ENCODE results near the gene ITGB1BP1.

Gene ITGB1BP1

DNA sequence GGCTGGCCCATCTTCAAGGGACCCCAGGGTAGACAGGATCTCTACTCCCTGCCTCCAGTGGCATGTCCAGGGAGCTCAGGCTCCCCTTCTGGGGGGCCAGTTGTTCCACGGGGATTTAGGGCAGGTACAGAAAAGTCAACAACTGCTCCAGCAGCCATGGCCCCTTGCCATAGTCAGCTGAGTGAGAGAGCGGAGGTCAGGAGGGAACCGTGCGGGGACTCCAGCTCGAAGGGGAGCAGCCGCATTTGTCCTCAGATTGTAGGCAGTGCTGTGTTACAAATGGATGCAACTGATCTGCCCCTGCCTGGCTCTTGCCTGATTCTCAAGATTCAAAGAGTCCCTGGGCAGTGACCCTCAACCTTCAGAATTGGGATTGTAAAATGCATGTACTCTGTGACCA, 49.9 kb downstream of the ITGB1BP1 start:
- no peak overlapping the region for H3K27ac ChIP-seq

DNA sequence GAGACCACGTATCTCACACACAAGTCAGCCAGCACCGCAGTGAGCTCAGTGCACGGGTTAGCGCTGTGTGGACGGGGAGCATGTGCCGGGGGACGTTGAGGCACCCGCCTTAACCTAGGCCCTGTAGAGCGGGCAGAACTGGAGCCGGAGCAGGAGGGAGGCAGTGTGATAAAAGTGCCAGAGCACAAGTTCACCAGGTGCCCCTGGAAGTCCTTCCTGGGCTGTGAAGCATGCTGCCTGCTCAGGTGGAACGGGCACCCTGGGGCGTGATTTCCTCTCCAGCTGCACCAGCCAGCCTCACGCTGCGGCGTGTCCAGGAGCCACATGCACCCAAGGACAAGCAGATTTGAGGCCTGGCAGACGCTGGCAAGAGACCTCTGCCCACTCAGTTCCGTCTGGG, 50.3 kb downstream of the ITGB1BP1 start:
- TF ChIP-seq, protein P1, sequence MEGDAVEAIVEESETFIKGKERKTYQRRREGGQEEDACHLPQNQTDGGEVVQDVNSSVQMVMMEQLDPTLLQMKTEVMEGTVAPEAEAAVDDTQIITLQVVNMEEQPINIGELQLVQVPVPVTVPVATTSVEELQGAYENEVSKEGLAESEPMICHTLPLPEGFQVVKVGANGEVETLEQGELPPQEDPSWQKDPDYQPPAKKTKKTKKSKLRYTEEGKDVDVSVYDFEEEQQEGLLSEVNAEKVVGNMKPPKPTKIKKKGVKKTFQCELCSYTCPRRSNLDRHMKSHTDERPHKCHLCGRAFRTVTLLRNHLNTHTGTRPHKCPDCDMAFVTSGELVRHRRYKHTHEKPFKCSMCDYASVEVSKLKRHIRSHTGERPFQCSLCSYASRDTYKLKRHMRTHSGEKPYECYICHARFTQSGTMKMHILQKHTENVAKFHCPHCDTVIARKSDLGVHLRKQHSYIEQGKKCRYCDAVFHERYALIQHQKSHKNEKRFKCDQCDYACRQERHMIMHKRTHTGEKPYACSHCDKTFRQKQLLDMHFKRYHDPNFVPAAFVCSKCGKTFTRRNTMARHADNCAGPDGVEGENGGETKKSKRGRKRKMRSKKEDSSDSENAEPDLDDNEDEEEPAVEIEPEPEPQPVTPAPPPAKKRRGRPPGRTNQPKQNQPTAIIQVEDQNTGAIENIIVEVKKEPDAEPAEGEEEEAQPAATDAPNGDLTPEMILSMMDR (conservative IDR thresholded peaks at IDR 0.05), result no peak
- H3K27ac ChIP-seq, result no peak overlapping the region

More for the DNA sequence above, 49.9 kb downstream of the ITGB1BP1 start:
- TF ChIP-seq, protein P1 (conservative IDR thresholded peaks at IDR 0.05), result no peak

DNA sequence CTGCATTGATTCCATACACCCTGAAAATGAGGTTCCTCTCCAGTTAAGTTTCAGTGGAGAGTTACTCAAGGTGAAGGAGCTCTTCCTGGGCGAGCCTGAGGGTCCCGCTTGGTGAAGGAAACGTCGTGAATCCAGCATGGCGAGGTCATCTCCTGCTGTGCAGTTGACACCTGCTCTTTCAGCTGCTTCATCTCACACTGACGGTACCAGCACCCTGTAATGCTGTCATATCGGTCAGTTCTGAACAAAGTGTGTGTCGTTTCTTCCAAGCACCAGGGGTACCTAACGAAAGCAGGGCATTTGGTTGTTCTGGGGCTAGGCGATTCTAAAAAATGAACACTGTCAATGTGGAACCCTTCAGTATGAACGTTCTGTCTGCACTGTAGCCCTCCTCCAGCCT, 52.6 kb downstream of the ITGB1BP1 start:
- H3K27ac ChIP-seq, result no peak overlapping the region

DNA sequence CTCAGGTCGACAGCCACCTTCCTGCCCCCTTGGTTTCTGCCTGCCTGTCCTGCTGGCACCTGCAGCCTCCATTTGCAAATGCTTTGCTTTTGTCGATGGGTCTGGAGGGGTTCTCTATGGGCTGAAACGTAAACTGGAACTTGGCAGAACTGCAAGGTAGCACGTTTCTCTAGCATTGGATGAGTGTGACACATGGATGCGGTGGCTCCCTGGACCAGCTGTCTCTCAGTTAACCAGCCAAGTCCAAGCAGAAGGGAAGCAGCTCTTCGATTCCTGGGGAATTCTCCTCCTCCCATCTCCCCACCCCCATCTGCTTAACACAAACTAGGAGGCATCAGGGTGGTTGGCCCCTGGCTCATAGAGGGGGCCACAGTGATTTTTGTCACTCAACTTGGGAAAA, 57.3 kb downstream of the ITGB1BP1 start:
- H3K27ac ChIP-seq, result no peak overlapping the region
- TF ChIP-seq, protein P1 (conservative IDR thresholded peaks at IDR 0.05), result no peak

More for the DNA sequence above, 52.6 kb downstream of the ITGB1BP1 start:
- TF ChIP-seq, protein P1 (conservative IDR thresholded peaks at IDR 0.05), result no peak

DNA sequence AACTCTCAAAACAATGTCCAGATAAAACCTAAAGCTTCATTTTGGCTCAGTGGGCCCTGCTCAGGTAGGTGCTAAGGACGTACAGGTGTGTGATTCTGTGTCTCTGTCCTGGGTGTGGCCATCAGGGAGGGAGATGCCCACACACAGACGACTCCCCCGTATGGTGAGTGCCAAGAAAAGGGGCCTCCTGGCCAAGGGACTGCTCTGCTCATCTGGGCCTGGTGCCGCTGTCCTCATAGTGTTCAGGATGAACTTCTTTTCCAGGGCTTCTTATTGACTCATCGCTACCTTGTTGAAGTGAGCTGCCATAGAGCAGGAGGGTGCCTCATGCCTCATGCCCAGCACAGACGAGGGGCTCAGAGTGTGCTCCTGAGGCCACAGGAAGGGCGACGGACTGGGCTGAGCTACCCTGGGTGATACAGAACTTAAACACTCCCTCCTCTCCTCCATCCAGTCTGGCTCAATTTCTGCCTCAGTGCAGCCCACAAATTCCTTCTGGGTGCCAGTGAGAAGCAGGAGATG, 57.8 kb downstream of the ITGB1BP1 start:
- TF ChIP-seq, protein P1 (conservative IDR thresholded peaks at IDR 0.05), result no peak
- H3K27ac ChIP-seq, result no peak overlapping the region

DNA sequence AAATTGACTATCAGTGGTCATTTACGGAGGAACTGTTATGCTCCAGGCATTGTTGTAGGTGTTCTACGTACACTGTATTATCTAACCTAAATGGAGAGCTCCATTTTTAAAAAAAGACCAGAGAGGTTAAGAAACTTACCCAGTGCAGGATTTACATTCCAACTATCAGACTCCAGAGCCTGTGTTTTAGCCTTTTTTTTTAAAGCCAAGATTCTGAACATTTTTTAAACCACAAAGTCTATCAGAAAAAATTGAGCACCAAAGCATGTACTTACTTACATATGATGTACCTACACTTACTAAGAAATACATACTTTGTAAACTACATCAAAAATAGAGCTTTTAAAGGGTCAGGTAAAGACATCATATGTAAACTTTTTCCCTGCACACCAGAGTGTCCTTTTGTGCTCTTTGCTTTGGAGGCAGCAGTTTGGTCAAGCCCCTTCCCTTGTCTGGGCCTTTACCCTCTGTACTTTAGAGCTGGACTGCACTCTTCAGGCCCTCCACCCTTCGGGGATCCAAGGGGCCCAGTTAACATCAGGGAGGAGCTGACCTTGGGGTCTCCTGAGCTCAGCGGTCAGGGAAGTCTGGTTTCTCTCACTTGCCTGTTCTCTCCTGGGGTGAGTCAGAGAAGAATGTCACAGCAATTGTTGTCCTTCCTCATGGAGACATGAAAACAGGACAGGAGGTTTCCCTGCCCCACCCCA, 58.4 kb downstream of the ITGB1BP1 start:
- TF ChIP-seq, protein P1 (conservative IDR thresholded peaks at IDR 0.05), result no peak

DNA sequence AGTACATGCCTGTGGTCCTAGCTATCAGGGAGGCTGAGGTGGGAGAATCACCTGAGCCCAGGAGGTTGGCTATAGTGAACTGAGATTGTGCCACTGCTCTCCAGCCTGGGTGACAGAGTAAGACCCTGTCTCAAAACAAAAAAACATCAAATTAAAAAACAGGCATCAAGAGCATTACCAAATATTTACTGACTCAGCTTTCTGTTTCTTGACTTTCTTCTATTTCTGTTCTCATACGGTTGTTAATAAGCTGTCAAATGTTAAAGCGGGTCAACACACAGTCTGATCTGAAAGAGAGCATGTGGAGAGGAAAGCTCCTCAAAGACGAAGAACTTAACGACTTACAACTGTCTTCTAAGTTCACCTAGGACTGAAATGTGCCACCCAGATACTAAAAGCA, 59.0 kb downstream of the ITGB1BP1 start:
- H3K27ac ChIP-seq, result no peak overlapping the region
- TF ChIP-seq, protein P1 (conservative IDR thresholded peaks at IDR 0.05), result no peak

More for the DNA sequence above, 58.4 kb downstream of the ITGB1BP1 start:
- no peak overlapping the region for H3K27ac ChIP-seq

Data from VCaP (cell line).